ENCODE measurements around the gene ESPL1.

DNA sequence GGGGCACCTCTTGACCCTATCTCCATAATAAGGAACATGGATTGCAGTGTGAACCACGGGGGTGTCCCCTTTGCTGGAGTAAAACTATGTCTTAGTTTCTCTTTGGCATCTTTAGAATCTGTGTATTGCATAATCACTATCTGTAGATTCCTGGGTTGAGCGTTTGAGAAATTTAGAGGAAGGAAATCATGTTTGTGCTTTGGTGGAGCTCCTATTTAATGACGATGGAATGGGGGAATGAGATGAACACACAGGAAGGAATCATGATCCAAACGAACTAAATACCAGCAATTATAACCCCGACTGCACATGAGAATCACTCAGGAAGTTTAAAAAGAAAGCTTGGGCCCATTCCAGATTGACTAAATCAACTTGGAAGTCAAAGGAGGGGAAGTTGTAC, 30.1 kb downstream of the ESPL1 start:
- TF ChIP-seq, protein P1, sequence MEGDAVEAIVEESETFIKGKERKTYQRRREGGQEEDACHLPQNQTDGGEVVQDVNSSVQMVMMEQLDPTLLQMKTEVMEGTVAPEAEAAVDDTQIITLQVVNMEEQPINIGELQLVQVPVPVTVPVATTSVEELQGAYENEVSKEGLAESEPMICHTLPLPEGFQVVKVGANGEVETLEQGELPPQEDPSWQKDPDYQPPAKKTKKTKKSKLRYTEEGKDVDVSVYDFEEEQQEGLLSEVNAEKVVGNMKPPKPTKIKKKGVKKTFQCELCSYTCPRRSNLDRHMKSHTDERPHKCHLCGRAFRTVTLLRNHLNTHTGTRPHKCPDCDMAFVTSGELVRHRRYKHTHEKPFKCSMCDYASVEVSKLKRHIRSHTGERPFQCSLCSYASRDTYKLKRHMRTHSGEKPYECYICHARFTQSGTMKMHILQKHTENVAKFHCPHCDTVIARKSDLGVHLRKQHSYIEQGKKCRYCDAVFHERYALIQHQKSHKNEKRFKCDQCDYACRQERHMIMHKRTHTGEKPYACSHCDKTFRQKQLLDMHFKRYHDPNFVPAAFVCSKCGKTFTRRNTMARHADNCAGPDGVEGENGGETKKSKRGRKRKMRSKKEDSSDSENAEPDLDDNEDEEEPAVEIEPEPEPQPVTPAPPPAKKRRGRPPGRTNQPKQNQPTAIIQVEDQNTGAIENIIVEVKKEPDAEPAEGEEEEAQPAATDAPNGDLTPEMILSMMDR (IDR thresholded peaks at IDR 0.05; ENCODE audit: insufficient read depth, low read length, poor library complexity, severe bottlenecking): no peak
- no peak for TF ChIP-seq EZH2phosphoT487 (conservative IDR thresholded peaks at IDR 0.05; ENCODE audit: low read length)
